GM08714 (cell line): ENCODE results near the gene NUDT8.
"Not testable (repeated sequence)": the region's sequence is repeated elsewhere in the genome, so short reads cannot be mapped to it uniquely, and the experiment has no call there.

ENCODE experiments used
- H3K4me3 ChIP-seq: fragments of 200-500 bp; sonication (Bioruptor generic); 2 replicates; pipeline ENCODE4 v1.5.1; 2014; ENCODE audit warnings: mild to moderate bottlenecking, low read length, inconsistent platforms
- ZNF274 ChIP-seq: IDR thresholded peaks from 2 replicates; pipeline ENCODE4 v1.6.1; 2012; ENCODE audit warnings: mild to moderate bottlenecking, low read depth, low read length

The NUDT8 gene

DNA sequence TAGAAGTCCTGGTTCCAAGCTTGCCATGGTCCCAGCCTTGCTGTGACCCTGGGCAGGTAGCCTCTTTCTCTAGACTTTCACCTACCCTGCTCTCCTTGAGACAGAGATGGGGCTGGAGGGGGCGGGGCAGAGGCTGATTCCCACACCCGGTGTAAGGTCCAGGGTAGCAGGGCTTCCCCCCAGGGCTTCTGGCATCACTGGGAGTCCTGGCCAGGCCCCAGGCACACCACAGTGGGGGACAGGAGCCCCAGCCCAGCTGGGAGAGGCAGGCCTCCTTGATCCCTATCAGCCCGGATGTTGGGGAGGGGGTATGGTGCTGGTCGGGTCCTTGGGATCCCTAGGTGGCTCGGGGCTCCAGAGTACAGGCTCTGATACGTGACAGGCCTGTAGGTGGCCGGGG lies 1.7 kb upstream of the NUDT8 start:
- no peak overlapping the region for H3K4me3 ChIP-seq
- no peak for TF ChIP-seq ZNF274

DNA sequence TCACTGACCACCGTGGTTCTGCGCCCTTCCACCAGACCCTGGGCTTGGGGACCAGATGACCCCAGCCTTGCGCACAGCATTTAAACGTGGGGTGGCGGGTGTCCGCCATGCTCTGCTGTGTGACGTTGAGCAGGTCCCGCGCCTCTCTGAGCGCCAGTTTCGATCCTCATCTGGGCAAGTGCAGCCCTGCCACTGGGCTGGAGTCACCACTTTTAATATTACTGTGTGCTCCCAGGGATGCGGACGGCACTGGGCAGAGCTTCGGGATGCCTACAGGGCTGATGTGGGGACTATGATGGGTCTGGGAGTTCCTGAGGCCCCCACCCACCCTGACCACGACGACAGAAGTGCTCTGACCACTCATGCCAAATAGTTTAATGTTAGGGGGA lies 1.2 kb upstream of the NUDT8 start:
- peak overlapping the region; percentile 60; the same call in 1 of the 2 replicates for H3K4me3 ChIP-seq
- TF ChIP-seq ZNF274: no peak

DNA sequence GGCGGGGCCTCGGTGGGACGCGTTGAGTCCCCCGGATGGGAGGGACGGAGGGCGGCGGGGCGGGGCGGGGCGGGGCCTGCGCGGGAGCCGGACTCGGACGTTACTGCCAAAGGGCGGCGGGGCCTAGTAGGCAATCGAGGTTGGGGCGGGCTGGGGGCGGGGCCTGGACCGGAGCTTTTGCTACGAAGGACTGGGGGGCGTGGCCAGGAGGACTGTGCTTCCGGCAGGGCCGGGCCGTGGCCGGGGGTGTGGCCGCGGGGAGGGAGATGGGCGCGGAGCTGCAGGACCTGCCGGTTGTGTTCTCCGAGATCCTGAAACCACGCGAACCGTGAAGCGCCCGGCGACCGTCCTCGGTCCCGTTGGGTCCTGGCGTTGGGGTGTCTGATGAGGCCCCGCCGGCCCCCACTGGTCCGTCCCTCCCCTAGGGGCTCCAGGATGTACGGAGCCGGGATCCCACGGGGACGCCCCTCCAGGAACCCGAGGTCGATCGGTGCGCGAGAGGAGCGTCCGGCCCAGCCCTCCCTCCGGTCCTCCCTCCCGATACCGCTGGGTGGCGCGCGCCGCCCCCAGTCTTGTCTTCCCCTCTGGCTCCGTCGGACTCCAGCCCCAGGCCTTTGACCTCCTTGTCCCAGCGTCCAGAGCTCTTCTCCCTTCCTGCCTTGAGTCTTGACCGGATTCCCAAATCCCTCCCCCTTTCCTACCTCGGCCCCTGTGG lies 648 bp upstream of the NUDT8 start:
- H3K4me3 ChIP-seq: peak overlapping the region; percentile 60; the same call in 1 of the 2 replicates
- TF ChIP-seq ZNF274: no peak

GRCh38 chr11:67628710-67629385 lies 889 bp downstream of the NUDT8 start:
- TF ChIP-seq ZNF274: no peak
- H3K4me3 ChIP-seq: no peak overlapping the region; the same call in 1 of the 2 replicates

DNA sequence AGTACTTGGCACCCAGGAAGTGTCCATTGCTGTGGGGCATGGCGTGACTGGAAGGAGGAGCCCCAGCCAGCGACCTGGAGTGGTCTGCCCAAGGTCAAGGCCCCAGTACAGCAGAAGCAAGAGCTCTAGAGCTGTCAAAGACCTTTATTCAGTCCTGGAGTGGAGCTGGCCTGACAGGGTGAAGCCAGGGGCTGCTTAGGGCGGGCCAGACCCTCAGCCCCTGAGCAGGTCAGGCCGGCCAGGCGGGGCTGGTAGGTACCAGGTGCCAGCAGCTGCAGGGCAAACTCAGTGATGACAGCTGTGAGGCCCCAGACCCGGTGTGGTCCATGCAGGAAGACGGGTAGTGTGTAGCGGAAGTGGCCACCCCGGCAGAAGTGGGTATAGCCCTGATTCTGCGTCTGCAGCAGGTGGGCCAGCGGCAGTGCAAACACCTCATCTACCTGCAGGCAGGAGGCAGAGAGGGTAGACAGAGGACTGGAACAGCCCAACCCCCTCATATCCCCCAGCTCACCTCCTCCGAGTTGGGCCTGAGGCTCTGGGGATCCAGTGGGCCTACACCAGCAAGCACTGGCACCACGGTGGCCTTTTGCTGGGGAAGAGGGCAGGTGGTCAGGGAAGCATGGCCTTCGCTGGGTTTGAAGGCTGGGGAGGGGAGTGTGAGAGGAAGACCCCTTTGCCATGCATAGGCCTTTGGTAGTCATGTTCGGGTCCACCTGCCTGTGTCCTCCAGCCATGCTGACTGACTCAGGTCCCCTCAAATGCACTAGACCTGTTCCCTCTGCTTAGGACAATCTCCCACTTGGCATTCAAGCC lies 1.7 kb downstream of the NUDT8 start:
- no peak overlapping the region for H3K4me3 ChIP-seq
- no peak for TF ChIP-seq ZNF274

- TF ChIP-seq ZNF274: no peak
- no peak overlapping the region for H3K4me3 ChIP-seq
Observed at GRCh38 chr11:67627441-67627811, 2.3 kb downstream of the NUDT8 start.

DNA sequence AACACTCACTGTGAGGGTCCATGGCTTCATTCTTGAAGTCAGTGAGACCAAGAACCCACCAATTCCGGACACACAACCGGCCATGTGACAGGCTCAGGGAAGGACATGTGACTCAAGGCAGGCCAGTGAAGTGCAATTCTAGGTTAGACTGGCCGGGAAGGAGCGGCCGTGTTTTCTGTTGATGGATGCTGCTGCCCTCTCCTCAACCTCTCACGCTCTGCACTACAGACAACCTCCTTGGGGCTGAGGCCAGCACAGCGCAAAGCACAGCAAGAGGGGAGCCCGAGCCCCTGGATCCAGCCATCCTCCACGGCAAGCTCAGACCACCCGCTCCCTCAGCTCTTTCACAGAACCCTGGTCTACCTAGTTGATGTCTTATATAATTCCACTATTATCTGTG lies 2.8 kb downstream of the NUDT8 start:
- H3K4me3 ChIP-seq: no peak overlapping the region
- TF ChIP-seq ZNF274: no peak

- H3K4me3 ChIP-seq: not testable (repeated sequence)
Observed at GRCh38 chr11:67626131-67626833, 3.5 kb downstream of the NUDT8 start.

- H3K4me3 ChIP-seq: not testable (repeated sequence)
Observed at GRCh38 chr11:67623795-67624194, 5.9 kb downstream of the NUDT8 start.

DNA sequence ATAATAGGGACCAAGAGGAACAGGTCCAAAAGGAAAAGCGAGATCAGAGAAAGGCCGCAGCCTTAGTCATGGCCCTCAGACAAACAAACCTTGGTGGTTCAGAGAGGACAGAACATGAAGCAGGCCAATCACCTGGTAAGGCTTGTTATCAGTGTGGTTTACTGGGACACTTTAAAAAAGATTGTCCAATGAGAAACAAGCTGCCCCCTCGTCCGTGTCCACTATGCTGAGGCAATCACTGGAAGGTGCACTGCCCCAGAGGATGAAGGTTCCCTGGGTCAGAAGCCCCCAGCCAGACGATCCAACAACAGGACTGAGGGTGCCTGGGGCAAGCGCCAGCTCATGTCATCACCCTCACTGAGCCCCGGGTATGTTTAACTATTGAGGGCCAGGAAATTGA lies 6.8 kb downstream of the NUDT8 start:
- H3K4me3 ChIP-seq: not testable (repeated sequence)

GRCh38 chr11:67621928-67622327 lies 7.8 kb downstream of the NUDT8 start:
- H3K4me3 ChIP-seq: not testable (repeated sequence)

DNA sequence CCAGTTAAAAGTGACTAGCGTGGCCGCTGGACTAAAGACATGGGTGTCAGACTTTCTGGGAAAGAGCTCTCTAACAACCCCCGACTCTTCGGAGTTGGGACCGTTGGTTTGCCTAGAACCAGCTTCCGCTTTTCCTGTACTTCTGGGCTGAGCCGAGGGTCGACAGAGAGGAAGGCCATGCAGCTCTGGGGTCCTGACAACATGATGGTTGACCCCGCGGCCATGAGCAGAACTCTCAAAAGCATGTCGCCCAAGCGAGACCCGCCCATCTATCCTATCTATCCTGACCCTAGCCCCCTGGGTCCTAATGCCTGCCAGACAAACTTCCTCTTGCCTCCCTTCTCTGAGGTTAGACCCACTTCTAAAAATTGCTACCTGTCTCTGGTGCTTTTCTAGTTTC lies 9.1 kb downstream of the NUDT8 start:
- H3K4me3 ChIP-seq: not testable (repeated sequence)

DNA sequence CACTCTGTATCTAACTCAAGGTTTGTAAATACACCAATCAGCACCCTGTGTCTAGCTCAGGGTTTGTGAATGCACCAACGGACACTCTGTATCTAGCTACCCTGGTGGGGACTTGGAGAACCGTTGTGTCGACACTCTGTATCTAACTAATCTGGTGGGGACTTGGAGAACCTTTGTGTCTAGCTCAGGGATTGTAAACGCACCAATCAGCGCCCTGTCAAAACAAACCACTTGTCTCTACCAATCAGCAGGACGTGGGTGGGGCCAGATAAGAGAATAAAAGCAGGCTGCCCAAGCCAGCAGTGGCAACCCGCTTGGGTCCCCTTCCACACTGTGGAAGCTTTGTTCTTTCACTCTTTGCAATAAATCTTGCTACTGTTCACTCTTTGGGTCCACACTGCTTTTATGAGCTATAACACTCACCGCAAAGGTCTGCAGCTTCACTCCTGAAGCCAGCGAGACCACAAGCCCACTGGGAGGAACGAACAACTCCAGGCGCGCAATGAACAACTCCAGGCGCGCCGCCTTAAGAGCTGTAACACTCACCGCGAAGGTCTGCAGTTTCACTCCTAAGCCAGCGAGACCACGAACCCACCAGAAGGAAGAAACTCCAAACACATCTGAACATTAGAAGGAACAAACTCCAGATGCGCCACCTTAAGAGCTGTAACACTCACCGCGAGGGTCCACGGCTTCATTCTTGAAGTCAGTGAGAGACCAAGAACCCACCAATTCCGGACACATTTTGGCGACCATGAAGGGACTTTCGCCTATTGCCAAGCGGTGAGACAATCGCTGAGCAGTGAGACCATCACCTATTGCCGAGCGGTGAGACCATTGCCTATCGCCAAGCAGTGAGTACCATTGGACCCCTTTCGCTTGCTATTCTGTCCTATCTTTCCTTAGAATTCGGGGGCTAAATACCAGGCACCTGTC lies 9.8 kb downstream of the NUDT8 start:
- H3K4me3 ChIP-seq: not testable (repeated sequence)

DNA sequence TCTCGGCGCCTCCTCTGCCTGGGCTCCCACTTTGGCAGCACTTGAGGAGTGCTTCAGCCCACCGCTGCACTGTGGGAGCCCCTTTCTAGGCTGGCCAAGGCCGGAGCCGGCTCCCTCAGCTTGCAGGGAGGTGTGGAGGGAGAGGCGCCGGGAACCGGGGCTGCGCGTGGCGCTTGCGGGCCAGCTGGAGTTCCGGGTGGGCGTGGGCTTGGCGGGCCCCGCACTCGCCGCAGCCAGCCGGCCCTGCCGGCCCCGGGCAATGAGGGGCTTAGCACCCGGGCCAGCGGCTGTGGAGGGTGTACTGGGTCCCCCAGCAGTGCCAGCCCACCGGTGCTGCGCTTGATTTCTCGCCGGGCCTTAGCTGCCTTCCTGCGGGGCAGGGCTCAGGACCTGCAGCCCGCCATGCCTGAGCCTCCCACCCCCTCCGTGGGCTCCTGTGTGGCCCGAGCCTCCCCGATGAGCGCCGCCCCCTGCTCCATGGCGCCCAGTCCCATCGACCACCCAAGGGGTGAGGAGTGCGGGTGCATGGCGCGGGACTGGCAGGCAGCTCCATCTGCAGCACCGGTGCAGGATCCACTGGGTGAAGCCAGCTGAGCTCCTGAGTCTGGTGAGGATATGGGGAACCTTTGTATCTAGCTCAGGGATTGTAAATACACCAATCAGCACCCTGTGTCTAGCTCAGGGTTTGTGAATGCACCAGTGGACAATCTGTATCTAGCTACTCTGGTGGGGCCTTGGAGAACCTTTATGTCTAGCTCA lies 10.7 kb downstream of the NUDT8 start:
- H3K4me3 ChIP-seq: not testable (repeated sequence)
